HepG2 (cell line): ENCODE data around the gene UNKL. TPM values are rescaled to one million over a fixed set of nuclear protein-coding genes. Genes with fewer than 3 reads are reported as not detected.

Experiments
- ATAC-seq: fragments of 200-7000 bp; cut with Tn5 transposase; 3 replicates; pipeline ENCODE4 v1.9.1; 2020; ENCODE audit warnings: mild to moderate bottlenecking, moderate library complexity
- BruUV-seq: library from RNA; stranded (reverse); fragments of 400-500 nt; replicated peaks from 2 replicates; lab custom pipeline; 2021; lab: Mats Ljungman, UMichigan
- CTCF ChIA-PET: fragments of 300-600 bp; formaldehyde crosslinking; extraction: SDS; loops from one replicate; lab custom pipeline; 2021; ENCODE audit warnings: low total read pairs, inconsistent platforms, low intra/inter-chr PET ratio; lab: Yijun Ruan, JAX
- POLR2A ChIA-PET: fragments of 350-600 bp; sonication (Branson Sonifier 250); formaldehyde crosslinking; loops from one replicate; lab custom pipeline; 2020; ENCODE audit warnings: antibody characterized with exemption, inconsistent platforms; lab: Yijun Ruan, JAX
- DNase-seq: peaks from one replicate; pipeline ENCODE4 v3.0.0-alpha.2; 2015; ENCODE audit warnings: low spot score
- FAIRE-seq: peaks from 3 replicates; lab custom pipeline; 2011; peaks lifted over from hg19 to GRCh38; lab: Jason Lieb, UNC
- H2AFZ ChIP-seq: one replicate; pipeline ENCODE4 v1.6.1; 2011; ENCODE audit warnings: low read length, inconsistent platforms
- H3K27ac ChIP-seq: fragments of 300-600 bp; 3 replicates; pipeline ENCODE4 v1.8.0; 2011; ENCODE audit warnings: mixed run types, mild to moderate bottlenecking, mixed read lengths, low read length, inconsistent platforms; ENCODE audit not compliant: insufficient read depth; ENCODE audit errors: extremely low read length
- H3K27me3 ChIP-seq, 2 experiments: fragments of 200-600 bp in 1 of 2; 2 replicates in 1 of 2; 3 replicates in 1 of 2; pipeline versions ENCODE4 v1.6.0 to v1.8.0; 2011; ENCODE audit warnings: low read length in 2 of 2, mild to moderate bottlenecking in 2 of 2, moderate library complexity in 2 of 2, inconsistent platforms in 1 of 2; ENCODE audit not compliant: insufficient read depth in 2 of 2, control insufficient read depth in 1 of 2
- H3K36me3 ChIP-seq, 2 experiments: fragments of 200-600 bp in 1 of 2; replicated peaks in 1 of 2; 2 replicates in 1 of 2; 3 replicates in 1 of 2; pipeline versions ENCODE4 v1.5.1 to v1.8.0; 2011; ENCODE audit warnings: low read length in 2 of 2, inconsistent platforms in 1 of 2; ENCODE audit not compliant: insufficient read depth in 2 of 2, control insufficient read depth in 1 of 2
- H3K4me1 ChIP-seq: 2 replicates; pipeline ENCODE4 v1.5.1; 2012; ENCODE audit warnings: low read length, inconsistent platforms; ENCODE audit not compliant: insufficient read depth
- H3K4me2 ChIP-seq: 2 replicates; pipeline ENCODE4 v1.6.0; 2011; ENCODE audit warnings: low read depth, low read length, inconsistent platforms
- H3K4me3 ChIP-seq, 3 experiments: fragments of 200-600 bp in 1 of 3; sonication (generic), shearing (Covaris generic) in 1 of 3; replicated peaks in 1 of 3; 2 replicates each; pipeline ENCODE4 v1.5.1; 2011 to 2016; ENCODE audit warnings: low read length in 3 of 3, inconsistent platforms in 2 of 3, low read depth in 2 of 3, mild to moderate bottlenecking in 2 of 3, control low read depth in 1 of 3, mixed read lengths in 1 of 3; ENCODE audit not compliant: insufficient read depth in 1 of 3
- H3K79me2 ChIP-seq: one replicate; pipeline ENCODE4 v1.6.1; 2011; ENCODE audit warnings: low read length, inconsistent platforms; ENCODE audit not compliant: insufficient read depth
- H3K9ac ChIP-seq: 2 replicates; pipeline ENCODE4 v1.6.0; 2011; ENCODE audit warnings: mild to moderate bottlenecking, low read depth, low read length, inconsistent platforms; ENCODE audit not compliant: insufficient read depth
- H3K9me3 ChIP-seq: 2 replicates; pipeline ENCODE4 v1.5.1; 2012; ENCODE audit warnings: mild to moderate bottlenecking, low read length
- H4K20me1 ChIP-seq: 2 replicates; pipeline ENCODE4 v1.6.0; 2011; ENCODE audit warnings: inconsistent platforms, mild to moderate bottlenecking, low read length, moderate library complexity; ENCODE audit not compliant: insufficient read depth
- ATAD3A ChIP-seq: sonication (generic); formaldehyde crosslinking; IDR thresholded peaks from 2 replicates; pipeline ENCODE4 v1.4.0; 2020; ENCODE audit warnings: missing genetic modification reagents
- NFE2 ChIP-seq: sonication (generic); formaldehyde crosslinking; IDR thresholded peaks from 2 replicates; pipeline ENCODE4 v1.4.0; 2020; ENCODE audit warnings: missing genetic modification reagents
- REXO4 ChIP-seq: sonication (generic); formaldehyde crosslinking; IDR thresholded peaks from 2 replicates; pipeline ENCODE4 v1.8.0; 2022; ENCODE audit warnings: missing genetic modification reagents, mild to moderate bottlenecking, borderline replicate concordance
- RFX3 ChIP-seq: IDR thresholded peaks from 2 replicates; pipeline ENCODE4 v1.6.1; 2016; ENCODE audit warnings: missing biosample characterization, missing genetic modification reagents
- RORA ChIP-seq: sonication (generic); formaldehyde crosslinking; IDR thresholded peaks from 2 replicates; pipeline ENCODE4 v1.5.0; 2020; ENCODE audit warnings: mild to moderate bottlenecking, missing genetic modification reagents, moderate library complexity
- SOX6 ChIP-seq, 2 experiments: fragments of 450-650 bp in 1 of 2; sonication (generic) in 1 of 2; formaldehyde crosslinking in 1 of 2; IDR thresholded peaks; 2 replicates each; pipeline versions ENCODE4 v1.4.0 to v1.6.1; 2017 to 2020; ENCODE audit warnings: antibody characterized with exemption in 1 of 2, mild to moderate bottlenecking in 1 of 2, missing genetic modification reagents in 1 of 2
- TOE1 ChIP-seq: sonication (generic); formaldehyde crosslinking; IDR thresholded peaks from 2 replicates; pipeline ENCODE4 v1.4.0; 2020; ENCODE audit warnings: mild to moderate bottlenecking, missing genetic modification reagents
- ZNF484 ChIP-seq: sonication (generic); formaldehyde crosslinking; IDR thresholded peaks from 2 replicates; pipeline ENCODE4 v1.5.1; 2020; ENCODE audit warnings: mild to moderate bottlenecking, low read depth, missing genetic modification reagents, borderline replicate concordance
- ZNF644 ChIP-seq: IDR thresholded peaks from 2 replicates; pipeline ENCODE4 v1.6.1; 2016; ENCODE audit warnings: low read depth
- ZNF674 ChIP-seq: sonication (generic); formaldehyde crosslinking; IDR thresholded peaks from 2 replicates; pipeline ENCODE4 v1.5.0; 2020; ENCODE audit warnings: low read depth, mild to moderate bottlenecking, missing genetic modification reagents
- ZNF703 ChIP-seq: sonication (generic); formaldehyde crosslinking; IDR thresholded peaks from 2 replicates; pipeline ENCODE4 v1.5.1; 2020; ENCODE audit warnings: missing genetic modification reagents, mild to moderate bottlenecking, moderate library complexity, borderline replicate concordance
- ZNF777 ChIP-seq: sonication (generic); formaldehyde crosslinking; IDR thresholded peaks from 2 replicates; pipeline ENCODE4 v1.4.0; 2020; ENCODE audit warnings: missing genetic modification reagents
- ZNF782 ChIP-seq: sonication (generic); formaldehyde crosslinking; IDR thresholded peaks from 2 replicates; pipeline ENCODE4 v1.4.0; 2020; ENCODE audit warnings: missing genetic modification reagents, mild to moderate bottlenecking, borderline replicate concordance
- WGBS: methylation state at CpG from one replicate; pipeline ENCODE4 v1.1.6; 2017; ENCODE audit warnings: low lambda C conversion rate; 5-methylcytosine and 5-hydroxymethylcytosine counted together
- in situ Hi-C: cut with HindIII; loops from 2 replicates; pipeline ENCODE4 v1.10.0; 2017; ENCODE audit warnings: low pct_unique_long_range_greater_than_20kb; ENCODE audit not compliant: extremely low pct_ligation_motif_present
- intact Hi-C: fragments of 100-400 bp; cut with micrococcal nuclease; formaldehyde crosslinking; loops from one replicate; pipeline ENCODE4 v1.10.0; 2022; ENCODE audit not compliant: unreplicated experiment
- polyA plus RNA-seq, 8 experiments: library from polyadenylated mRNA; depleted of rRNA in 3 of 8; stranded (reverse) in 7 of 8; unstranded in 1 of 8; fragments of >200 nt; fragmentation: Illumina TruSeq in 4 of 8; extraction: Trizol in 4 of 8; gene quantifications; 2 replicates each; pipeline versions ENCODE4 v1.2.1 to v1.2.3, GENCODE V29; 2011 to 2016; ENCODE audit warnings: low read depth in 4 of 8, missing spikeins in 1 of 8, mixed read lengths in 1 of 8; ENCODE audit not compliant: insufficient read depth in 1 of 8
- total RNA-seq, 5 experiments: library from RNA; depleted of rRNA; stranded (reverse); fragments of >200 nt; fragmentation: Illumina TruSeq; extraction: Trizol; gene quantifications; 2 replicates each; pipeline ENCODE4 v1.2.3, GENCODE V29; 2016; ENCODE audit warnings: low read depth in 1 of 5
- TF ChIP-seq, protein P1 (sequence below): sonication (generic); formaldehyde crosslinking; IDR thresholded peaks from 2 replicates; pipeline ENCODE4 v1.4.0; 2020; ENCODE audit warnings: missing genetic modification reagents, borderline replicate concordance
- TF ChIP-seq, protein P2 (sequence below): sonication (generic); IDR thresholded peaks from 2 replicates; pipeline ENCODE4 v1.6.1; 2016; ENCODE audit warnings: low read depth, borderline replicate concordance

UNKL gene
- total and polyA plus RNA-seq, 2 of the 13 experiments (the other 11 are each of a cell fraction or from before 2014, with no cell fraction given), result 10.4 to 17.6 TPM

DNA sequence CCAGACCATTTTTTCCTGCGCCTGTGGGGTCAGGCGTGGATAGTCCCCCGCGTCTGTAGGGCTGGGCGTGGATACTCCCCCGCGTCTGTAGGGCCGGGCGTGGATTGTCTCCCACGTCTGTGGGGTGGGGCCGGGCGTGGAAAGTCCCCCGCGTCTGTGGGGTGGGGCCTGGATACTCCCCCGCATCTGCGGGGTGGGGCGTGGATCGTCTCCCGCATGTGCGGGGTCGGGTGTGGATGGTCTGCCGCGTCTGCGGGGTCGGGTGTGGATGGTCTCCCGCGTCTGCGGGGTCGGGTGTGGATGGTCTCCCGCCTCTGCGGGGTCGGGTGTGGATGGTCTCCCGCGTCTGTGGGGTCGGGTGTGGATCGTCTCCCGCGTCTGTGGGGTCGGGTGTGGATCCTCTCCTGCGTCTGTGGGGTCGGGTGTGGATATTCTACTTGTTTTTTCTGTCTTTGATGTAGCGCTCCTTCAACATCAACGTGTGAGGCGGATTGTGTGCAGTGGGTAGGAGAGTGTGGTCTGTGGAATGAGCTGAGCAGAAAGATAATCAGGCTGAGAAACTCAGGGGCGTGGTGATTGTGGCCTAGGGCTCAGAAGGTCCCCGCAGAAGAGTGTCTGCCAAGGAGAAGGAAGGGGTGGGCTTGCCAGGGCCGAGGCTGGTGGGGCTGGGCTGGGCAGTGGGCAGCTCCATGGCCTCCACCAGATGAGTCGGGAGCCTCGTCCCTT lies 59.5 kb downstream of the UNKL start:
- H3K79me2 ChIP-seq, result peaks cover 66% of the 10 kb centered on the region
- intact Hi-C loops, result no loop called here
- no peak overlapping the region for H2AFZ ChIP-seq
- H3K4me2 ChIP-seq, result no peak overlapping the region
- H3K4me3 ChIP-seq, result no peak overlapping the region
- H3K4me1 ChIP-seq, result peaks cover 29% of the 10 kb centered on the region
- no peak overlapping the region for H3K27ac ChIP-seq
- ChIA-PET CTCF (no interaction called here), POLR2A (no interaction called here)
- no peak for TF ChIP-seq RFX3 (CRISPR knock-in tag)
- no peak for TF ChIP-seq ATAD3A (CRISPR knock-in tag)
- no peak for TF ChIP-seq ZNF782 (CRISPR knock-in tag)
- no peak for TF ChIP-seq TOE1 (CRISPR knock-in tag)
- no peak for TF ChIP-seq RORA (CRISPR knock-in tag)
- no peak for TF ChIP-seq SOX6 (IDR thresholded peaks at IDR 0.05)
- no peak for TF ChIP-seq SOX6 (CRISPR knock-in tag; IDR thresholded peaks at IDR 0.05)
- no peak for TF ChIP-seq ZNF777 (CRISPR knock-in tag)
- no peak for TF ChIP-seq REXO4 (CRISPR knock-in tag)
- no peak for TF ChIP-seq ZNF674 (CRISPR knock-in tag)
- TF ChIP-seq ZNF644 (CRISPR knock-in tag), result no peak
- no peak for TF ChIP-seq ZNF703 (CRISPR knock-in tag)
- TF ChIP-seq ZNF484 (CRISPR knock-in tag), result no peak
- TF ChIP-seq NFE2 (CRISPR knock-in tag), result no peak
- TF ChIP-seq, protein P1, sequence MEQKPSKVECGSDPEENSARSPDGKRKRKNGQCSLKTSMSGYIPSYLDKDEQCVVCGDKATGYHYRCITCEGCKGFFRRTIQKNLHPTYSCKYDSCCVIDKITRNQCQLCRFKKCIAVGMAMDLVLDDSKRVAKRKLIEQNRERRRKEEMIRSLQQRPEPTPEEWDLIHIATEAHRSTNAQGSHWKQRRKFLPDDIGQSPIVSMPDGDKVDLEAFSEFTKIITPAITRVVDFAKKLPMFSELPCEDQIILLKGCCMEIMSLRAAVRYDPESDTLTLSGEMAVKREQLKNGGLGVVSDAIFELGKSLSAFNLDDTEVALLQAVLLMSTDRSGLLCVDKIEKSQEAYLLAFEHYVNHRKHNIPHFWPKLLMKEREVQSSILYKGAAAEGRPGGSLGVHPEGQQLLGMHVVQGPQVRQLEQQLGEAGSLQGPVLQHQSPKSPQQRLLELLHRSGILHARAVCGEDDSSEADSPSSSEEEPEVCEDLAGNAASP, result no peak
- TF ChIP-seq, protein P2, sequence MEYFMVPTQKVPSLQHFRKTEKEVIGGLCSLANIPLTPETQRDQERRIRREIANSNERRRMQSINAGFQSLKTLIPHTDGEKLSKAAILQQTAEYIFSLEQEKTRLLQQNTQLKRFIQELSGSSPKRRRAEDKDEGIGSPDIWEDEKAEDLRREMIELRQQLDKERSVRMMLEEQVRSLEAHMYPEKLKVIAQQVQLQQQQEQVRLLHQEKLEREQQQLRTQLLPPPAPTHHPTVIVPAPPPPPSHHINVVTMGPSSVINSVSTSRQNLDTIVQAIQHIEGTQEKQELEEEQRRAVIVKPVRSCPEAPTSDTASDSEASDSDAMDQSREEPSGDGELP, result no peak
- WGBS, result 98% methylated on average over 48 of the region's 49 CpGs
- H3K36me3 ChIP-seq, result peaks cover under 1 to 8% of the 10 kb centered on the region in 2 experiments; a peak in 4 of 5 replicates
- no peaks in the 10 kb centered on the region; a peak in 1 of 5 replicates for H3K27me3 ChIP-seq
- DNase-seq, result no peak
- H4K20me1 ChIP-seq, result 0 out of 2 replicates have a peak, but pooled peaks cover 2% of the 10 kb centered on the region
- H3K9me3 ChIP-seq, result no peaks in the 10 kb centered on the region
- ATAC-seq, result no peak
- H3K9ac ChIP-seq, result no peak overlapping the region
- no TSS peak for BruUV-seq
- FAIRE-seq, result no peak
- in situ Hi-C loops, result no loop called here
